GM19035 (cell line): ENCODE results near the gene STAT4.

ENCODE experiments used
- ATAC-seq: cut with Tn5 transposase; IDR thresholded peaks from one replicate; pipeline ENCODE4 v1.9.1; 2021; ENCODE audit not compliant: unreplicated experiment

The STAT4 gene

DNA sequence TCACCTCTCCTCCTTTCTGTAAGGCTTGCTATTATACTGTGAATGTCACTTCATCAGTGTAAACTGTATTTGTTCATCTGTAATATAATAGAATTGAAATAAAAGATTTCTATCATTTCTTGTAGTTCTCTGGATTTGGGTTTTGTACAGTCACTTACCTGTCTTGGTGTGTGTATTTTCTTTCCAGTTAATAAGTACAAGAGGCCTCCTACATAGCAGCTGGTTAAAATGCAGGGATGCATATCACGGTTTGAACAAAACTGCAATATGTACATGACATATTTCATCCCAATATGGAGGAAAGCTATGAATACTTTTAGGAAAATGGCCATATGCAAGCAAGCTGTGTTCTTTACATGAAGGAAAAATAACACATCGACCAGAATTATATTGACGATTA, 131.4 kb downstream of the STAT4 start:
- no peak for ATAC-seq

DNA sequence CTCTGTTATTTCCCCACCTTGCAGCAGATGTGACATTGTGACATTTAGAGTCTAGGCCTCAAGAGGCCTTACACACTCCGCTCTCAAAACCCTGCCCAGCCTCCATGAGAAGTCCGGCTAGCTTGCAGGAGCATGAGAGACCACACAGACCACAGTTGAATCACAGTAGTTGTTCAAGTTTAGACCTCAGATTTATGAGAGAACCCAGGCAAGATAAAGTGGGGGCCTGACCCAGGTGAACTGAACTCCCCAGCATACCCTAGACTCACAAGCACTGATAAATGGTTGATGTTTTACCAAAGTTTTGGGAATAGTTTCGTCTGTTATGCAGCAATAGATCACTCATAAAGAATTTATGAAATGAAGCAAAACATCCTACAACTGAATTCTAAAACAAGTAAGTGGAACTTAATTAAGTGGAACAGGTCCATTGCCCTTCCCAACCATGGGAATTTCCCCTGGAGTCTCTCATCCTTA, 132.1 kb downstream of the STAT4 start:
- no peak for ATAC-seq

DNA sequence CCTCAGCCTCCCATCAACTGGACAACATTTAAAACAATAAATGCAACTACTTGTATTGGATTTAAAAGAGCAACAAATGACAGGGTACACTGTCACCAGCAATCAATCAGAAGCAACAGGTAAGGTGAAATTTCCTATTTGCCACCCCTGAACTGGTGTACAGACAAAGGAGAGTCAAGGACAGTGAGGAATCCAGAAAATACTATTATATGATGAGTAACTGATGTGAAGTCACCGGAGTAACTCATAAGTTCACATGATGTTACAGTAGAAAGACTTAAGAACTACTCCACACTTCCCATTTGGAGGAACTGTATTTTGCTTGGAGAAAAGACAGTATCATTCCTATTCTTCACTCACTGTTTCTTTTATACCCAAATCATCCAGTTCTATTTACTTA, 132.7 kb downstream of the STAT4 start:
- ATAC-seq: no peak

DNA sequence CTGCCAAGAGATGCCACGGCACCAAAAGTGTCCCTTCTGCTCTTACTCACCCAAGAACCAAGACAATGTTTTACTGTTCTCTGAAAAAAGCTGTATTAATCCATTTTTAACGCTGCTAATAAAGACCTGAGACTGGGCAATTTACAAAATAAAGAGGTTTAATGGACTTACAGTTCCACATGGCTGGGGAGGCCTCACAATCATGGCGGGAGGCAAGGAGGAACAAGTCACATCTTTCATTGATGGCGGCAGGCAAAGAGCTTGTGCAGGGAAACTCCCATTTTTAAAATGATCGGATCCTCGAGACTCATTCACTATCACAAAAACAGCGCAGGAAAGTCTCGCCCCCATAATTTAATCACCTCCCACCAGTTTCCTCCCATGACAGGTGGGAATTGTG, 135.0 kb downstream of the STAT4 start:
- no peak for ATAC-seq

DNA sequence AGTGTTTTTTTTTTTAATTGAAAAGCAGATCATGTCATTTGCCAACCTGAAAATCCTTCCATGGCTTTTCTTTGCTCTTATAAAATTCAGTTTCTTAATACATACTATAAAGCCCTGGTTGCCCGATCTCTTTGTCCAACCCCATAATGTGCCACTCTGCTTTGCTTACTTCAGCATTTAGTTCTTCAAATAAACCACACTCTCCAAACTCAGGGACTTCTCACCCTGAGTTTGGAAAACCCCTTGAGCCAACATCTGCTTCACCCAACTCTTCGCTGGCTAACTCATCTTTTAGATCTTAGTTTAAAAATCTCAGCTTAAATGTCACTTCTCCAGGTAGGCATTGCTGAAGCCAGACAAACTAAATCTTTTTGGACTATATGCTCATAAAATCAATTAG, 135.6 kb downstream of the STAT4 start:
- ATAC-seq: no peak

DNA sequence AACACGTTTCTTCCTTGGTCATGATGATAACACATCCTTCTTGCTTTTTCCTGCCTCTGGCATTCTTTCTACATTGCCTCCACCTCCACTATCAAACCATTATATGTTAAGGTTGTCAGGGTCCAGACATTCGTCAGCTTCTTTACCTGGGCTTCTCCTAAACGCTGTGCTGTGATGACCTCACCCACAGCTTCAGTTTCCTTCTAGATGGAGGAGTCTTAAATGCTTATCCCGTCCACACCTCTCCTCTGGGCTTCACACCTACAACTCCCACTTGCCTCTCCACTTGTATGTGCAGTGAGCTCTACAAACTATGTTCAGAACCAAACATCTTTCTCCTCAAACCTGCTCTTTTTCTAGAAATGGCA, 136.2 kb downstream of the STAT4 start:
- ATAC-seq: peak; percentile 4

DNA sequence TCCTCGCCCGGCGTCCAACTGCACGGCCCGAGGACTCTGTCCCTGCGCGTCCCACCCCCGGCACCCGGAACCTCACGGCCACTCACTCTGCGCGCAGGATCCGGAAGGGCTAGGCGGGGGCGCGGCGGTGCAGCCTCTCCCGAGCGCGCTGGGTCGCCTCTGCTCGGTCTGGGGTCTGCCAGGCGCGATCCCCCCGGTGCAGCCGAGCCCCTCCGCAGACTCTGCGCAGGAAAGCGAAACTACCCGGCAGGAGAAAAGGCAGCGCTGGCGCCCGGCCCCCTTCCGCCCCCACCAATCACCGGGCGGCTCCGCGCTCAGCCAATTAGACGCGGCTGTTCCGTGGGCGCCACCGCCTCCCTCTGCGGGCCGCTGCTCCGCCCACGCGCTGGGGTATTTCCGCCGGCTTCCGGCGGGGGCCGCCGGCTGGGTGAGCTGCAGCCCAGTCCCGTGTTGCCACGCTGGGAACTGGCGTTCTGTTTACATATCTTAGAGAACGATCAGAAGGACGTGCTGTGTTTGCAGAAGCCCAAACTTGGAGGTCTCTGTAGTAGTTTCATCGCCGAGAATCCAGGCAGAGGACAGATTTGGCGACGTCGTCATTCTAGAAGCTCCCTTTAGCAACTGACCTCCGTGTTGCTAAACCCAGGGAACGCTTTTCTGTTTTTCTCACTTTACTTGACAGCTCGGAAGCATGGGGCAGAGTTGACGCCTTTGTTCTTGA, 136.7 kb downstream of the STAT4 start, which contains the start of gene STAT1:
Gene STAT1 (minus strand): TSS at position 240 of the 721 bp plus-strand sequence. CDS start 4,168 bp downstream, outside the sequence.
- peak; percentile 83 for ATAC-seq

DNA sequence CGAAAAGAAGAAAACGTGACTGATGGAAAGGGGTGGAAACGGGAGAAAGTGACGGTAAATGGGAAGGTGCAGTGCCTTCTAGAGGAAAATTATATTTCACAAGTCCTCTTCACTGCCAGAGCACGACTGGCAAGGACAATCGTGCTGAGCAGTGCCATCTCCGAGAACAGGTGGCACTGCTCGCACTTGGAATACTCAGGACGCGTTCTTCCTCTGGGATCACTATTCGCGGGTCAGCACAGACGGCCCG, 137.2 kb downstream of the STAT4 start:
- ATAC-seq: no peak

DNA sequence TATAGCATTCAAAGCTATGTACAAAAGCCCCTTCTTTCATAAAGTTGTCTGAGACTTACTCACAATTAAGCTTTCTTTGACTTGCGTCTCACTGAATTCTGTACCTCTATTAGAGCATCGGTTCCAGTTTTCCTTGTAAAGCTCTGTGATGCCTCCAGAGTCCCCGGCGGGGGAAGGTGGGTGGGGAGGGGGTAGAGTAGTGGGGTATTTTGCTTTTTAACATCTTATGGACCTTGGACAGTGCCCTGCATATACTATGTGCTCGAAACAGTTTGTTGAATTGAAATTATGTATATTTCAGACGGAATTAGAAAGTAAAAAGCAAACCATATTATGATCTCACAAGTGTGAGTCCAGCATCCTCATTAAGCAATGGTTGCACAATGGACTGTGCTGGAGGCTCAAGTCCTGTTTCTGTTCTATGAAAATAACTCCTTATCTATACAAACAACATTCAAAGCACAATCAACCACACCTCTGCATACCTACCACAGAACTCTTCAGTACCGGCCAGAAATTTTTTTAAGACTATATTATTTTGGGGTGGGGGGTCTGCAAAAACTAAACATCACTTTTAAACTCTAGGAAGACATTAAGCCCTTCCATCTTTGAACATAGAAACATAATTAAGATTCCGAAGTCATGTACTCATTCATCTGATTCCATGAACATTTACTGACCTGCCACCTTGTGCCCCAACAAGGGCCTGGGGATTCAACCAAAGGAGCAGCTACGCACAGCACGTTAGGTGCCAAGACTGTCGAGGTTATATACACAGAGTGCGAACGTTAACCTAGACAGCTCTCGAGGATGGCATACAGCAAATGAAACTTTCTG, 137.7 kb downstream of the STAT4 start:
- ATAC-seq: peak; percentile 16

DNA sequence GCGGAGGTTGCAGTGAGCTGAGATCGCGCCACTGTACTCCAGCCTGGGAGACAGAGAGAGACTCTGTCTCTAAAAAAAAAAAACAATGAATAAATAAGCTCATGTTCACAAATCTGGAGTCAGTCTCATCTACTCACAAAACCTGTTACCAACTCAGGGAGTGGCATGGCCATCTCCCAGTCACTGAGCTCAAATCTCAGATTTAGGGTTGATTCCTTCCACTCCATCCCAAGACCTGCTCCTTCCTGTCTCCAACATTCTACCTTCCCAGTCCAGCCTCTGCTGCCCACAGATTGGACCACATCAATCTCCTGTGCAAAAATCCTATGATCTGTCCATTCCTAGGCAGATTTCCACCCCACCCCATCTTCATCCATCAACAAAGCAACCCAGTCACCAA, 138.4 kb downstream of the STAT4 start:
- no peak for ATAC-seq

DNA sequence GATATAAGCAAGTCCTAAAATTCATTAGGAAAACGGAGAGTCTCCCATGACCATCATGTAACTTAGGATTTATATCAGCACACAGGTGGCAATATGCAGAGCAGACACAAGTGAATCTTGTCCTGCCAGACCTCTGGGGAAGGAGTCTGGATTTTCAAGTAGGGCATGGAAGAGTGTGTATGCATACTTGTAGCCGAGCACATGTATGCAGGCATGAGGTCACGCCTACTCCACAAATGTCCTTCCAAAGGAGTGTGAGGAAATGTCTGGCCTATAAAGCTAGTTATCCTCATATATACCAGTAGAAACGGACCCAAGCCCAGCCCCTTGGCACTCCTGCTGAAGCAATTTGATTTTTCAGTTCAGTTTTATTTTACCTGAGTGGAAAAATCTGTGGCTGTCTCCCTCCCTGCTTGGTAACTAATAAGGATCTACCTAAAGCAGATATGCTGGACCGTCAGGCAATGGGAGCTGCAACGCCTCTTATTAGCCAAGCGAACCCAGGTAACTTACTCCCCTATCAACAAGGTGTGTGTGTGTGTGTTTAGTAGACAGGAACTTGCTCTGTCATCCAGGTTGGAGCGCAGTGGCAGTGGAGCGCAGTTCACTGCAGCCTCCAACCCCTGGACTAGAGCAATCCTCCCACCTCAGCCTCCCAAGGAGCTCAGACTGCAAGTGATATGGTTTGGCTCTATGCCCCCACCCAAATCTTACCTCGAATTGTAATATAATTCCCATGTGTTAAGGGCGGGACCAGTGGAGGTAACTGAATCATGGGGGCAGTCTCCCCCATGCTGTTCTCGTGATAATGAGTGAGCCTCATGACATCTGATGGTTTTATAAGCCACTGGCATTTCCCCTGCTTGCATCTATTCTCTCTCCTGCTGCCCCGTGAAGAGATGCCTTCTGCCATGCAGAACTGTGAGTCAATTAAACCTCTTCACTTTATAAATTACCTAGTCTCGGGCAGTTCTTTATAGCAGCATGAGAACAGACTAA, 139.6 kb downstream of the STAT4 start:
- ATAC-seq: no peak

DNA sequence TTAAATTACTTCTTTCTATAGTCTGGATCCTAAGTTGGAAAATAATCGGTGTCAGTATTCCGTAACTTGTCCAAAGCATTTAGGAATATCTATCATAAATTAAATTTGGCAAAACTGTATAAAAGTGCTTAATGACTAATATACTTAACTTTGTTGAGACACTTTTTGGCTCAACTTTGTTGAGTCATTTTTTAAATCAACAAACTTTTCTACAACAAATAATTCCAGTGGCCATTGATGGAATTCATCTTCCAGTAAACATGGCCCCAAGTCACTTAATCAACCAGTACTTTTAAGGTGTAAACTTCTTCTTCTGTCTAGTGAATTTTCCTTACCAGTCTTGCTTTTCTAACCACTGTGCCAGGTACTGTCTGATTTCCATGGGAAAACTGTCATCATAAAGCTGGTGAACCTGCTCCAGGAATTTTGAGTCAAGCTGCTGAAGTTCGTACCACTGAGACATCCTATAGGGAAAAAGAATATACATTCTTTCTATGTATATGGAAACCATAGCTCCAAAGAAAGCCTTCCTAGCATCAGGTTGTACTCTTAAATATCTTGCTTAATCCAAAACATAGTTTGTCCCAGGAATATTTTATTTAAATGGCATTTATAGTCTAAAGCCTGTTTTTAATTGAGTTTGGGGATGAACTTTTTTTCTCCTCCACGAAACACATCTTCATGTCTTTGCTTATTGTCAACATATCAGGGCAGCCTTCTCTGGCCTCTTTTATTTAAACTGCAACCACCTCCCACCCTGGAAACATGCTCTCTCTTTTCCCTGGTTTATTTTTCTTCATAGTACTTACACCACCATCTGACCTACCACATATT, 141.0 kb downstream of the STAT4 start:
- no peak for ATAC-seq

DNA sequence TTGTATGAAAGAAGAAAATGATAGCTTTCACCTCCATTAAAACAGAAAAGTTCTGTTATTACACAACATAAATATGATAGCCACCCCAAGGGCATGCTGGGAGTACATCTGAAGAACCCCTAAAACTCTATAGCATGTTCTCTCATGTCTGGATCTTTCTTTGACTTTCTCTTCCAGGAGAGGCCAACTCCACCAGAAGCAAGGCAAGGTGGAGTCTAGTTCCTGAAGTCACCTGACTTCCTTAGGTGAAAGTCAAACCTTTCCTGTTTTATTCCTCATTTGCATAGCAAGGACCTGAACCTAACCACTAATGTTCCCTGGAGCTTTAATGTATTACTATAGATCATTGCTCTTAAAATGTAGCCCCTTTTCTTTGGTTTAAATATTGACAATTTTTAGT, 142.5 kb downstream of the STAT4 start:
- no peak for ATAC-seq

DNA sequence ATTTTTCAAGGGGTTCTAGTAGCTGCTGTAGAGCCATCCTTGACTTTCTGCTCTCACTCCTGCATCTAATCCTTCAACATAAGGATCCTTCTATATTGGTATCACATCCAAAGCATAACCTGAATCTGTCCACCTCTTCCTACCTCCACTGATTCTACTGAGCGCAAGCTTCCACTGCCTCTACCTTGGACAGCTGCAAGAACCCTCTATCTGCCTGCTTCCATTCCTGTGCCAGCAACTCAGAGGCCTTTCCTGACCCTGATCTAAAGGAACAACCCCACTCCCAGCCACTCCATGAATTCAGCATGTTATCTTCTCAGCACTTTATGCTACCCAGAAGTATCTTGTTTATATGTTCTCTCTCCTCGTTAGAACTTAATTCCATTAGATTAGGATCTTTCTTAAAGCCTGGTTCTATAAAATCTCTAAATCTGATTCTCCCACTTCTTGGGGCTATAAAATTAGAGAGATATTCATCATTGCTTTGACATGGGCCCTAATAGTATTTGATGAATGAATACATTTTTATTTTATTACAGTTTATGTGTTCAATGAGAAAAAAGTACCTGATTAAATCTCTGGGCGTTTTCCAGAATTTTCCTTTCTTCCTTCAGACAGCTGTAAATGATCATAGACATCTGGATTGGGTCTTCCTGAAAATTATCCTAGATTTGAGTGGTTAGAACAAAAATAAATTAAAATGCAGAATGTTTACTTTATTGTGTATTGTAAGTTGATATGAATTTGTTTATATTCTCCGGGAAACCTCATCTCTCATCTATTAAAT, 143.6 kb downstream of the STAT4 start:
- no peak for ATAC-seq

DNA sequence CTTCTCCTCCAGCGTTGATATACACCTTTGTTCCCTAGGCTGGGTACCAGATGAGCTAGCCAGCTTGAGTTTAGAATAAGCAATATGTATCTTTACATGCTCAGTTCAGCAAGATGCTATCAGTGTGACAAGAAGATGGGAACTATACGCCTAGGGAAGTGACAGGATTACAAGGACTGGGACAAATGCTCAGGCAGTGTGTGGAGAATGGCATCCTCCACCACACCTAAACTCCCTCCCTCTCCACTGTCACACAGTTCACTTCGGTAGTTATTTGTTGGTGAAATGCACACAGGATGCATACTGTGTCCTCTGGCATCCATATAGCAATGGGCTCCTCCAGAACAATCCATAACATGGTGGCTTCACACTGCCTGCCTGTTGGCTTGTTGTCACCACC, 144.5 kb downstream of the STAT4 start:
- no peak for ATAC-seq

DNA sequence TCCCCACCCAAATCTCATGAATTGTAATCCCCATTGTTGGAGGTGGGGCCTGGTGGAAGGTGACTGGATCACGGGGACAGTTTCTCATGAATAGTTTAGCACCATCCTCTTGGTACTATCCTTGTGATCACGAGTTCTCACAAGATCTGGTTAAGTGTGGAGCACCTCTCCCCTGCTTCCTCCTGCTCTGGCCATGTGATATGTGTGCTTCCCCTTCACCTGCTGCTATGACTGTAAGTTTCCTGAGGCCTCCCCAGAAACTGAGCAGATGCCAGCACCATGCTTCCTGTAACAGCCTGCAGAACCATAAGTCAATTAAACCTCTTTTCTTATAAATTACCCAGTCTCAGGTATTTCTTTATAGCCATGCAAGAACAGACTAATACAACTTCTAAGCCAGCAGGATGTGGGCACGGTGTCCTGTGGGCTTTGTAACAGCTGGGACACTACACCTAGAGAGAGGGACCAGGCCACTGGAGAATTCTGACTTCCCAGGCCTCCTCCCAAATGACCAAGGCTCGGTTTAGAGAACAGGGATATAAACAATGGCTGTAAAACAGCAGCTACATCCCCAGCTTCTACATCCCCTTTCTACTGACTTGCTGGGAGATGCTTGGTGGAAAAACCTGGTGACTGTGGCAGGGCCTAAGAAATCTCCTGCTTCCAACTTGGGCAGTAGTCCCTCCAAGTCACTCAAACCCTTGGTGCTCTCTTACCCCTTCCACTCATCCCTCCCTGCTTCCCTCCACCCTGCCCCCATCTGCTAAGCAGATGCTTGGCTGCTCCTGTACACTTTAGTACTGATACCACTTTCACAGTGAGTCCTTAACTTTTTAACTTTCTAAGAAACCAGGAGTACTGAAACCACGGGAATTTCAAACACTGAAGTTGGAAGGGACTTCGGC, 147.1 kb downstream of the STAT4 start:
- no peak for ATAC-seq

DNA sequence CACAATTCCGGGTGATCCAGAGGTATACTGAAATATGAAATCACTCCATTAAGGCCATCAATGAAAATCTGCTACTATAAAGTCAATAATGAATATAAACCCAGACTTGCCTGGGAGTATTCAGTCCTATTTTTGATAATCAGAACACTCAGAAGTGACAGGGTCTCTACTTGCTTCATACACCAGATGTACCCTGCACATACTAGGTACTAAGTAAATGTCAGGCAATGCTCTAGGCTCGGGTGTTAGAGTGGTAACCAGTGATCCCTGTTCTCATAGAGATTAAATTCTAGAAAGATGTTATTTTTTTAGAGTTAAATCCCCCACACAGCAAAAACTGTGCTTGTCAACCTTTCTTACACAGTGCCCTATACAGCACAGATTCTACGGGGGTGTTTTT, 149.2 kb downstream of the STAT4 start:
- no peak for ATAC-seq

DNA sequence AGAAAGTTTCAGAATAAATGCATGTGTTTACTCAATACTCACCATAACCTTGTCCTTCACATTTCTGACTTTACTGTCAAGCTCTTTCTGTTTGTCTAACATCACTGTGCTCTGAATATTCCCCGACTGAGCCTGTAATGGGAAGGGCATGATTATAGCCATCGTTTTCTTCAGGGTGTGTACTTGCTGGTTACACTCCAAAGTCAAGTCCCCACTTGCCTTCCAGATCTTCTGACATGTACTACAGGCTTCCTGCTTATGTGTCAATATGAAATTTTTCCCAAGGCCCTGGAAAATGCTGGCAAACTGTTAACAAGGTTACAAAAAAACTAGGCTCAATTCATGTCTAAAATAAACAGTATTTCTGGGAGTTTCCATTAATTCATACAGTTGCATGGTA, 149.8 kb downstream of the STAT4 start:
- ATAC-seq: no peak
